GM11168 (cell line): Measurements from ENCODE around the gene ABHD2.

Experiments used
- in situ Hi-C: fragments of 300-500 bp; cut with MboI; formaldehyde crosslinking; loops from one replicate; pipeline ENCODE4 v1.12.0; 2022; ENCODE audit warnings: low sequenced_read_pairs; ENCODE audit not compliant: unreplicated experiment

ABHD2 gene

GRCh38 chr15:89095073-89095472, 6.8 kb downstream of the ABHD2 start:
- in situ Hi-C loops, result no loop called here

GRCh38 chr15:89095556-89095955, 7.3 kb downstream of the ABHD2 start:
- in situ Hi-C loops, result no loop called here

GRCh38 chr15:89096664-89097063, 8.4 kb downstream of the ABHD2 start:
- in situ Hi-C loops, result no loop called here

- in situ Hi-C loops, result no loop called here
Observed at GRCh38 chr15:89097313-89097712, 9.1 kb downstream of the ABHD2 start.

- in situ Hi-C loops, result no loop called here
Observed at GRCh38 chr15:89098281-89098680, 10.0 kb downstream of the ABHD2 start.

- in situ Hi-C loops, result no loop called here
Observed at GRCh38 chr15:89099968-89100367, 11.7 kb downstream of the ABHD2 start.

- in situ Hi-C loops, result no loop called here
Observed at GRCh38 chr15:89101302-89102193, 13.3 kb downstream of the ABHD2 start.

GRCh38 chr15:89103481-89104171, 15.4 kb downstream of the ABHD2 start:
- in situ Hi-C loops, result no loop called here

GRCh38 chr15:89104172-89104564, 15.9 kb downstream of the ABHD2 start:
- in situ Hi-C loops, result no loop called here

- in situ Hi-C loops, result no loop called here
Observed at GRCh38 chr15:89105147-89105546, 16.9 kb downstream of the ABHD2 start.

GRCh38 chr15:89106200-89106599, 17.9 kb downstream of the ABHD2 start:
- in situ Hi-C loops, result no loop called here

- in situ Hi-C loops, result no loop called here
Observed at GRCh38 chr15:89107984-89108383, 19.7 kb downstream of the ABHD2 start.

- in situ Hi-C loops, result no loop called here
Observed at GRCh38 chr15:89108835-89109234, 20.6 kb downstream of the ABHD2 start.

- in situ Hi-C loops, result no loop called here
Observed at GRCh38 chr15:89109238-89109637, 21.0 kb downstream of the ABHD2 start.

GRCh38 chr15:89110060-89110459, 21.8 kb downstream of the ABHD2 start:
- in situ Hi-C loops, result no loop called here

GRCh38 chr15:89111352-89111751, 23.1 kb downstream of the ABHD2 start:
- in situ Hi-C loops, result no loop called here

GRCh38 chr15:89111961-89112340, 23.7 kb downstream of the ABHD2 start:
- in situ Hi-C loops, result no loop called here

- in situ Hi-C loops, result no loop called here
Observed at GRCh38 chr15:89112341-89112971, 24.2 kb downstream of the ABHD2 start.

GRCh38 chr15:89113296-89114024, 25.2 kb downstream of the ABHD2 start:
- in situ Hi-C loops, result no loop called here

GRCh38 chr15:89114990-89115389, 26.7 kb downstream of the ABHD2 start:
- in situ Hi-C loops, result no loop called here
